H1 (cell line): ENCODE data around the gene HK2. TPM values are rescaled to one million over a fixed set of nuclear protein-coding genes. Genes with fewer than 3 reads are reported as not detected.

Experiments used
- CTCF ChIA-PET: fragments of 300-600 bp; sonication (Branson Sonifier 250); formaldehyde crosslinking; loops from one replicate; lab custom pipeline; 2021; ENCODE audit not compliant: partially characterized antibody; lab: Charles Lee
- POLR2A ChIA-PET: fragments of 300-600 bp; sonication (Branson Sonifier 250); formaldehyde crosslinking; loops from one replicate; lab custom pipeline; 2021; ENCODE audit warnings: inconsistent platforms; ENCODE audit not compliant: partially characterized antibody; lab: Charles Lee
- DNase-seq, 2 experiments: peaks; one replicate each; pipeline versions ENCODE4 v3.0.0 to v3.0.0-alpha.2; 2010 to 2022; ENCODE audit warnings: low spot score in 2 of 2, low read depth in 1 of 2, mixed read lengths in 1 of 2
- FAIRE-seq: peaks from 2 replicates; lab custom pipeline; 2011; peaks lifted over from hg19 to GRCh38; lab: Jason Lieb, UNC
- H2AFZ ChIP-seq: 2 replicates; pipeline ENCODE4 v1.8.1; 2012; ENCODE audit warnings: low read length, inconsistent platforms
- H2AK5ac ChIP-seq: 2 replicates; pipeline ENCODE4 v1.6.1; 2013; ENCODE audit warnings: low read depth, low read length
- H2BK120ac ChIP-seq: replicated peaks from 2 replicates; pipeline ENCODE3; 2013; ENCODE audit warnings: low read depth, low read length, inconsistent platforms
- H2BK12ac ChIP-seq: 2 replicates; pipeline ENCODE4 v1.6.1; 2013; ENCODE audit warnings: low read depth, low read length
- H2BK15ac ChIP-seq: 2 replicates; pipeline ENCODE4 v1.6.1; 2013; ENCODE audit warnings: low read length
- H2BK20ac ChIP-seq: 2 replicates; pipeline ENCODE4 v1.6.1; 2013; ENCODE audit warnings: low read length
- H2BK5ac ChIP-seq: 2 replicates; pipeline ENCODE4 v1.6.1; 2013; ENCODE audit warnings: low read depth, low read length
- H3K14ac ChIP-seq: 2 replicates; pipeline ENCODE4 v1.6.1; 2013; ENCODE audit warnings: inconsistent platforms; ENCODE audit not compliant: insufficient read length
- H3K18ac ChIP-seq: 2 replicates; pipeline ENCODE4 v1.6.1; 2013; ENCODE audit warnings: low read length; ENCODE audit errors: extremely low read depth
- H3K23ac ChIP-seq: 2 replicates; pipeline ENCODE4 v1.6.1; 2013; ENCODE audit warnings: inconsistent platforms; ENCODE audit not compliant: insufficient read length
- H3K23me2 ChIP-seq: 2 replicates; pipeline ENCODE4 v1.6.1; 2013; ENCODE audit warnings: low read depth, low read length
- H3K27ac ChIP-seq: 2 replicates; pipeline ENCODE4 v1.6.1; 2011; ENCODE audit warnings: low read depth, low read length, inconsistent platforms
- H3K27me3 ChIP-seq, 4 experiments: replicated peaks in 1 of 4; 1 replicate in 1 of 4; 2 replicates in 3 of 4; pipeline versions ENCODE4 v1.6.1 to v1.8.1; 2011 to 2013; ENCODE audit warnings: low read length in 3 of 4, mild to moderate bottlenecking in 3 of 4, inconsistent platforms in 2 of 4, mixed read lengths in 2 of 4, moderate library complexity in 1 of 4; ENCODE audit not compliant: control insufficient read depth in 3 of 4, insufficient read depth in 3 of 4; ENCODE audit errors: extremely low read depth in 1 of 4
- H3K36me3 ChIP-seq, 4 experiments: 2 replicates each; pipeline versions ENCODE4 v1.6.1 to v1.8.1; 2011 to 2013; ENCODE audit warnings: mild to moderate bottlenecking in 4 of 4, low read length in 3 of 4, moderate library complexity in 2 of 4, control low read depth in 1 of 4, inconsistent platforms in 1 of 4; ENCODE audit not compliant: insufficient read depth in 4 of 4, control insufficient read depth in 2 of 4
- H3K4ac ChIP-seq: replicated peaks from 2 replicates; pipeline ENCODE3; 2013; ENCODE audit warnings: low read length, low read depth, mixed read lengths, inconsistent platforms; ENCODE audit not compliant: insufficient read length
- H3K4me1 ChIP-seq, 4 experiments: replicated peaks in 1 of 4; 1 replicate in 1 of 4; 2 replicates in 3 of 4; pipeline versions ENCODE4 v1.6.1 to v1.8.1; 2011 to 2013; ENCODE audit warnings: low read length in 3 of 4, inconsistent platforms in 2 of 4, mixed read lengths in 1 of 4; ENCODE audit not compliant: insufficient read depth in 4 of 4, control insufficient read depth in 3 of 4
- H3K4me2 ChIP-seq, 2 experiments: 2 replicates each; pipeline versions ENCODE4 v1.6.1 to v1.8.1; 2011 to 2013; ENCODE audit warnings: low read depth in 2 of 2, low read length in 2 of 2, control low read depth in 1 of 2, inconsistent platforms in 1 of 2, mild to moderate bottlenecking in 1 of 2; ENCODE audit not compliant: insufficient read depth in 1 of 2
- H3K4me3 ChIP-seq, 4 experiments: fragments of 200-600, 300-600 bp in 1 of 4; sonication (generic), shearing (Covaris generic), sonication (Bioruptor Twin) in 1 of 4; 2 replicates each; pipeline versions ENCODE4 v1.5.1 to v1.8.1; 2011 to 2016; ENCODE audit warnings: low read length in 4 of 4, low read depth in 3 of 4, control low read depth in 2 of 4, inconsistent platforms in 2 of 4, mild to moderate bottlenecking in 2 of 4, mixed read lengths in 1 of 4, moderate library complexity in 1 of 4; ENCODE audit not compliant: insufficient read depth in 2 of 4; ENCODE audit errors: extremely low read depth in 1 of 4
- H3K56ac ChIP-seq: replicated peaks from 2 replicates; pipeline ENCODE3; 2013; ENCODE audit warnings: low read depth, mild to moderate bottlenecking, mixed read lengths, low read length, inconsistent platforms; ENCODE audit not compliant: insufficient read length
- H3K79me1 ChIP-seq: 2 replicates; pipeline ENCODE4 v1.6.1; 2013; ENCODE audit warnings: low read depth, low read length, control low read depth
- H3K79me2 ChIP-seq, 2 experiments: 2 replicates each; pipeline versions ENCODE4 v1.6.1 to v1.8.1; 2012 to 2013; ENCODE audit warnings: low read length in 2 of 2, mild to moderate bottlenecking in 2 of 2, inconsistent platforms in 1 of 2; ENCODE audit not compliant: insufficient read depth in 2 of 2, control insufficient read depth in 1 of 2
- H3K9ac ChIP-seq, 4 experiments: replicated peaks in 1 of 4; 1 replicate in 1 of 4; 2 replicates in 3 of 4; pipeline versions ENCODE4 v1.6.1 to v1.8.1; 2011 to 2013; ENCODE audit warnings: low read depth in 3 of 4, low read length in 3 of 4, control low read depth in 2 of 4, mild to moderate bottlenecking in 2 of 4, moderate library complexity in 2 of 4, inconsistent platforms in 1 of 4; ENCODE audit errors: extremely low read depth in 1 of 4
- H3K9me3 ChIP-seq, 2 experiments: 2 replicates each; pipeline versions ENCODE4 v1.6.1 to v1.8.1; 2012 to 2013; ENCODE audit warnings: mild to moderate bottlenecking in 2 of 2, moderate library complexity in 2 of 2, control low read depth in 1 of 2, inconsistent platforms in 1 of 2, low read depth in 1 of 2, low read length in 1 of 2, mixed read lengths in 1 of 2; ENCODE audit not compliant: insufficient read depth in 2 of 2
- H4K20me1 ChIP-seq, 2 experiments: replicated peaks in 1 of 2; 2 replicates each; pipeline versions ENCODE3 to v1.8.1; 2011 to 2013; ENCODE audit warnings: inconsistent platforms in 2 of 2, low read length in 2 of 2, mild to moderate bottlenecking in 1 of 2; ENCODE audit not compliant: insufficient read depth in 2 of 2, control insufficient read depth in 1 of 2
- H4K5ac ChIP-seq: 2 replicates; pipeline ENCODE4 v1.6.1; 2013; ENCODE audit warnings: low read length, low read depth, mixed read lengths, inconsistent platforms; ENCODE audit not compliant: insufficient read length
- H4K8ac ChIP-seq: 2 replicates; pipeline ENCODE4 v1.8.0; 2013; ENCODE audit warnings: mild to moderate bottlenecking, moderate library complexity, low read length, inconsistent platforms; ENCODE audit not compliant: insufficient read depth; ENCODE audit errors: extremely low read depth
- H4K91ac ChIP-seq: replicated peaks from 2 replicates; pipeline ENCODE3; 2013; ENCODE audit warnings: low read length, mixed read lengths, inconsistent platforms; ENCODE audit not compliant: insufficient read length
- POLR2A ChIP-seq, 2 experiments: IDR thresholded peaks; 1 replicate in 1 of 2; 2 replicates in 1 of 2; pipeline ENCODE4 v1.6.1; 2011; ENCODE audit warnings: low read depth in 2 of 2, low read length in 2 of 2, mild to moderate bottlenecking in 2 of 2; ENCODE audit errors: control extremely low read depth in 1 of 2
- WGBS, 2 experiments: shearing (Covaris generic) in 1 of 2; methylation state at CpG; one replicate each; pipeline versions ENCODE4 v1.1.6 to v1.1.7; 2013 to 2015; ENCODE audit warnings: low lambda C conversion rate in 2 of 2, mixed read lengths in 2 of 2, inconsistent platforms in 1 of 2, low coverage in 1 of 2, missing lambda C conversion rate in 1 of 2; ENCODE audit not compliant: insufficient replicate concordance in 2 of 2, insufficient coverage in 1 of 2, insufficient read length in 1 of 2; ENCODE audit errors: extremely low coverage in 1 of 2, missing lambda C conversion rate in 1 of 2; 5-methylcytosine and 5-hydroxymethylcytosine counted together
- polyA plus RNA-seq, 7 experiments: library from polyadenylated mRNA; depleted of rRNA in 3 of 7; stranded (reverse) in 5 of 7; unstranded in 2 of 7; fragments of >200 nt in 5 of 7; fragments of 200-250 nt in 2 of 7; gene quantifications; 1 replicate in 5 of 7; 2 replicates in 1 of 7; 4 replicates in 1 of 7; pipeline versions ENCODE4 v1.2.1 to v1.2.3, GENCODE V29; 2011 to 2013; ENCODE audit warnings: missing spikeins in 2 of 7, mixed read lengths in 2 of 7
- total RNA-seq: library from RNA; stranded (reverse); fragmentation: NEBNext Ultra II Directional; extraction: Animal tissue kit (Norgen Biotek cat#: 25700); gene quantifications from 2 replicates; pipeline ENCODE4 v1.2.1, GENCODE V29; 2021

The HK2 gene
- total and polyA plus RNA-seq, 2 of the 8 experiments (the other 6 are each of a cell fraction or from before 2014, with no cell fraction given), result 22.1 to 61.9 TPM

- FAIRE-seq (no peak), DNase-seq (no peak)
- POLR2A ChIA-PET, result no interaction called here
- CTCF ChIA-PET, result interaction anchor here (1.1 to 2.9 kb wide), 4 partner anchors 20 to 49 kb away, joined by 3 to 10 read pairs (median 4); no protein-coding TSS in a partner anchor
- no peak overlapping the region for H2BK20ac ChIP-seq
- no peak overlapping the region for H3K56ac ChIP-seq
- H3K79me2 ChIP-seq, result no peaks in the 10 kb centered on the region
- no peak overlapping the region for H4K8ac ChIP-seq
- H3K4me2 ChIP-seq, result no peak overlapping the region
- H3K79me1 ChIP-seq, result no peaks in the 10 kb centered on the region
- H3K4me1 ChIP-seq, result no peaks in the 10 kb centered on the region
- no peak overlapping the region for H3K27ac ChIP-seq
- no peak overlapping the region for H2AK5ac ChIP-seq
- no peak overlapping the region for H2BK12ac ChIP-seq
- no peak overlapping the region for H2BK15ac ChIP-seq
- 81% methylated on average over 5 of the region's 5 CpGs; no CpG with 5 or more reads in 1 of the 2 experiments for WGBS, 2 experiments
- no peaks in the 10 kb centered on the region for H3K27me3 ChIP-seq
- no peaks in the 10 kb centered on the region for H4K20me1 ChIP-seq
- H4K91ac ChIP-seq, result no peak overlapping the region
- H2BK5ac ChIP-seq, result no peak overlapping the region
- H4K5ac ChIP-seq, result no peak overlapping the region
- no peak overlapping the region for H3K14ac ChIP-seq
- H3K23ac ChIP-seq, result no peak overlapping the region
- no peak overlapping the region for H2BK120ac ChIP-seq
- H3K18ac ChIP-seq, result no peak overlapping the region
- H2AFZ ChIP-seq, result peak overlapping the region; percentile 74
- no peak overlapping the region for H3K4ac ChIP-seq
- TF ChIP-seq POLR2A (IDR thresholded peaks at IDR 0.05; ENCODE audit: control extremely low read depth in 1 of 2, low read depth in 2 of 2, low read length in 2 of 2), result no peak
- H3K9ac ChIP-seq, result no peak overlapping the region
- no peaks in the 10 kb centered on the region for H3K23me2 ChIP-seq
- no peaks in the 10 kb centered on the region for H3K36me3 ChIP-seq
- H3K4me3 ChIP-seq, result no peak overlapping the region
- no peaks in the 10 kb centered on the region for H3K9me3 ChIP-seq
These were observed 108.3 kb downstream of the HK2 start for GRCh38 chr2:74942263-74942662.

Other genes starting within 250 kb of the HK2 start
- 4.8 and 5.1 TPM in 2 replicates for gene M1AP, start 185.8 kb upstream of the HK2 start, total RNA-seq
- 4.8 and 6.6 TPM in 2 replicates for gene M1AP, start 185.8 kb upstream of the HK2 start, polyA plus RNA-seq (2011; rRNA removed)
- gene SEMA4F, start 179.9 kb upstream of the HK2 start, total RNA-seq, result 3.1 and 3.4 TPM in 2 replicates
- gene SEMA4F, start 179.9 kb upstream of the HK2 start, polyA plus RNA-seq (2011; rRNA removed), result 3.3 and 4.3 TPM in 2 replicates
- gene POLE4, start 124.5 kb downstream of the HK2 start, total RNA-seq, result 44.4 and 44.7 TPM in 2 replicates
- 11.5 and 16.7 TPM in 2 replicates for gene POLE4, start 124.5 kb downstream of the HK2 start, polyA plus RNA-seq (2011; rRNA removed)